GM18519 (cell line): ENCODE data around the gene MMP17.
"Not testable (repeated sequence)": the region's sequence is repeated elsewhere in the genome, so short reads cannot be mapped to it uniquely, and the experiment has no call there.

Experiments used
- ATAC-seq: cut with Tn5 transposase; IDR thresholded peaks from one replicate; pipeline ENCODE4 v1.9.1; 2021; ENCODE audit warnings: mild to moderate bottlenecking, moderate library complexity; ENCODE audit not compliant: unreplicated experiment, low FRiP score

The MMP17 gene

GRCh38 chr12:131862994-131863710 lies 35.0 kb downstream of the MMP17 start:
- no peak for ATAC-seq

- ATAC-seq: no peak
Measured at GRCh38 chr12:131863711-131864396, 35.7 kb downstream of the MMP17 start.

DNA sequence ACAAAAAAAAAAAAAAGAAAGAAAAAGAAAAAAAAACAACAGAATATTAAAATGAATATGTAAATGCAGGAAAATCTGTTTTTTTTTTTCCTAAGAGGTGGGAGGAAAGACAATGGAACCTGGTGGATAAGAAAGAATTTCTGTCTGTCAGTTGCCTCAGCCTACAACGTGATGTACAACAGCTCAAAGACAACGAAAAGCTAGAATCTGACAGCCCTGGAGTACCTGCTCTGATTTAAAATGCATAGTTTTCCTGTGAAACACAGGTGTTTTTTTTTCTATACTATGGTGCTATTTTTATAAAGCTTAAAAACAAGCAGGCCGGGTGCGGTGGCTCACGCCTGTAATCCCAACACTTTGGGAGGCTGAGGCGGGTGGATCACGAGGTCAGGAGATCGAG lies 36.3 kb downstream of the MMP17 start:
- no peak for ATAC-seq

DNA sequence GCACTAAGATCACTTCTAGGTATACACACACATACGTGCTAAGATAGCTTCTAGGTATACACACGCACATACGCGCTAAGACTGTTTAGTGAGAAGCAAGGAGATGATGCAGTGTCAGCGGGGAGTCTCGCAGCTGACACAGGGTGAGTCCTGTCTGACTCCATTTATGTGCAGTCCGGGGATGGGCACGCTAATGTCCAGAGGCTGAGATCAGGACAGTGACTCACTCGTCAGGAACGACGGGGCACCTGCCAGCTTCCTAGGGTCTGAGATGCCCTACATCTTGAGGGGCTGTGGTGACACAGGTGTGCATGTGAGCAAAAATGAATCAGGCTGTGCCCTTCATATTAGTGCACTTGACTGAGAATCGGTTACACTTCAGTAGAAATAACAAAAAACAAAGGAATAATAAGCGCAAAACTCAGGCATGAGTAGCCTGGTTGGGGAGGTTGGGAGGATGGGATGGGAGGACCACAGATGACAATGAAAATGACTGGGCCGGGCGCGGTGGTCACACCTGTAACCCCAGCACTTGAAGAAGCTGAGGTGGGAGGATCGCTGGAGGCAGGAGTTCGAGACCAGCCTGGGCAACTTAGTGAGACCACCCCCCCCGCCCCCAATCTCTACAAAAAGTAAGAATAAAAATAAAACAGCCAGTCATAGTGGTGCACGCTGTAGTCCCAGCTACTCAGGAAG lies 37.1 kb downstream of the MMP17 start:
- ATAC-seq: no peak

DNA sequence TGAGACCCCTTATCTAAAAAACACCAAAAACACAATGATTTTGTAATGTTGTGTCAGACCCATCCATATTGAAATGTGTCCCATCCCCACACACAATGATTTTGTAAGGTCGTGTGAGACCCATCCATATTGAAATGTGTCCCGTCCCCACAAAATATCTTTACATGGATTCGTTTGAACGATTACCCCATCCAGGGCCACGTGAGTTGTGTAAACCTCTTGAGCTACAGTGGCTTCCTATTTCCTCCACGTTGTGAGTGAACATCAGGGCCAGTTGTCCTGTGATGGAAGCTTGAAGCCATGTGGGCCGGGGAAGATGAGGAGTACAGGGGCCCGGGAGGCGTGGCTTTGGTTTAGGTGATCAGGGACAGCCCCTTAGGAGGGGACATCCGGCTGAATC lies 39.3 kb downstream of the MMP17 start:
- no peak for ATAC-seq

DNA sequence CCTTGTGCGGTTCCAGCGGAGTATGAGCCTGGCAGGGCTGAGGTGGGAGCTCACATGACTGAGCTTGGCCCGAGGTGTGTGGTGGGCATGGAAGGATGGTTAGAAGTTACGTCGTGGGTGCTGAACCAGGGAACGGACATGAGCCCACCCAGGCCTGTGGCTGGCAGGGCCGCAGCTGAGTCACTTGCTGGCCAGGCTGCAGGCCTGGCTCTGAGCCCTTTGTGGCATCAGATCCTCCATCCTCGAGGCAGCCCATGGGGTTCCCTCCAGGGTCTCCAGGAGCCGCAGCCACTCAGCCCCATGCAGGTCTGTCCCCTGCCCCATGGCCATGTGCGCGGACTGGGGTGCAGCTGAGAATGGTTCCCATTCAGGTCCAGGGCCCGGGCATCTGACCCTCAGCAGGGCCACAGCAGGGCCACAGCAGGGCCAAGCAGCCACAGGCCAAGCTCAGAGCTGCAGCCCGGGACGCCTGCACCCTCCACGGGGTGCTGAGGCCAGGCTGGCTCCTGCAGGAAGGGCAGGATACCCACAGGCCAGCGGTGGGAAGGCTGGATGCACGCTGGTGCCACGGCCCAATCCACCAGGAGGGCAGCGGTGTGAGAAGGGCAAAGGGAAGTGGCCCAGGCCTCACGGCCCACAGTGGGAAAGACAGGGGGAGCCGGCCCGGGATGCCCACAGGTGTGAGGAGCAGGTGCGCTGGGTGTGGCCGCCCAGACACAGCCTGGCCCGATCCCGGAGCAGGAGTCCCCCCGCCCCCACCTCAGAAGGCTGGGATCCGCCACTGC lies 39.9 kb downstream of the MMP17 start:
- ATAC-seq: no peak

DNA sequence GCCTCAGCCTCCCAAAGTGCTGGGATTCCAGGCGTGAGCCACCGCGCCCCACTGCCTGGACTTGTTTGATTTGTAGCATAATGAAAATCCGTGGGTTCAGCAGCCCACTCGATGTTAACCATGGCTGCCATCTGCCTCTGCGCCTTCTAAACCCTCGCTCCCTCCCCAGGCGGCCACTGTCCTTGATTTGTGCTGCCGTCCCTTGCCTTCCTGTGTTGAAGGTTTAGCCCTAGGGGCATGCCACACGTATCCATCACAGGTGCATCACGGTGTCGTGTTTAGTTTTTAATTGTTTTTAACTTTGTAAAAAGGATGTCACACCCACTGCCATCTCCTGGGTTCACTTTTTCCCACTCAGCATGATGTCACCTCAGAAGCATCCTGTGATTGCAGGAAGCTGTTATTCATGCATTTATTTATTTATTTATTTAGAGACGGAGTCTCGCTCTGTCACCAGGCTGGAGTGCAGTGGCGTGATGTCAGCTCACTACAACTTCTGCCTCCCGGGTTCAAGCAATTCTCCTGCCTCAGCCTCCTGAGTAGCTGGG lies 41.8 kb downstream of the MMP17 start:
- no peak for ATAC-seq

GRCh38 chr12:131871677-131872076 lies 43.5 kb downstream of the MMP17 start:
- no peak for ATAC-seq

DNA sequence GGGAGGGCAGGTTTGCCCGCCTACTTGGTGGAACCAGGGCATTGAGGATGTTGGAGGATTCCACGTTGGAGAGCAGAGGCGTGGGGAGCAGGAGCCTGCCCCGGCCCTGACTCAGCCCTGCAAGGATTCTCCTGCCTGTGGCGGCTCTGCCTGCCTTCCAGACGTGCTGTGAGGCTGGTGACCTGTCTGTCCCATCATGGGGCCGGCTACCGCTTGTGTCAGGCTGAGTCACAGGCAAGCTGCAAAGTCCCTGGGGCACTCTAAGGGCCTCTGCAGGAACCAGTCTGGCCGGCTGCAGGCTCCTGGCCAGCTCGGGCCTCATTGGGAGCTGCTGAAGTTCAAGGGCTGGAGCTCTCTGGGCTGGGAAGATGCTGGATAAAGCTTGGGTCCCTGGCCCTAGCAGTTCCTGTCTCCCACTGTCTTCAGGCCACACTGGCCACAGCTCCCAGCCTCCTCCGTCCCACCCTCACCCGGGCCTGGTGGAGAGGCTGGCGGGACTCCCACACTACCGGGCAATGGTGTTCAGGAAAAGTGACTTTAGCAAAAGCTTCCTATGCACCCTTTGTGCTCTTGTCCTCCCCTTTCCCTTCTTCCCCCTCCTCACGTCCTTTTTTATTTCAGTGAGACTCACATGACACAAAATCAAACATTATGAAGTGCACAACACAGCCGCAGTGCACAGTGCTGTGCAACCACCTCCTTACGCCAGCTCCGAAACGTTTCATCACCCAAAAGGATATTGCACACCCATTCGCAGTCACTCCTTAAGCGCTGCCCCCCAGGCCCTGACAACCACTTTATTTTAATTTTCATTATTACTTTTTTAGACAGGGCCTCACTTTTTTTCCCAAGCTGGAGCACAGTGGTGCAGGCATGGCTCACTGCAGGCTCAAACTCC lies 44.2 kb downstream of the MMP17 start:
- no peak for ATAC-seq

GRCh38 chr12:131873293-131873692 lies 45.1 kb downstream of the MMP17 start:
- ATAC-seq: no peak

- not testable (repeated sequence) for ATAC-seq
Measured at GRCh38 chr12:131874972-131875371, 46.8 kb downstream of the MMP17 start.

DNA sequence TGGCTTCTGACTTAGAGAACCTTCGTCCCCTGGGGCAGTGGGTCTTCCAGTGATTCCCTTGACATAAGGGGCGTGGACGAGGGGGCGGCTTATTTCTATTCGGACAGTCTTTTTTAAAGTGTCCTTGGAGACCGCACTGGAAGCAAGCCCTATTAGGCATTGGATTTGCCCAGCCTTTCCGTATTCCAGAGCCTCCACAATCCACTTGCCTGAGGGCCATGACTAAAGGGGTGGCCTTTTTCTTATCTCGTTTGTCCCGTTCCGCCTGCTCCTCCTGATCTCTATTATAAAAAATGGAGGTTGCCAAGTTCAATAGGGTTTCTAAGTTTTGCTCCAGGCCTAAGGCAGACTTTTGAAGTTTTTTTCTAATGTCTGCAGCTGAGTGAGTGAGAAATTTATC lies 49.0 kb downstream of the MMP17 start:
- not testable (repeated sequence) for ATAC-seq

DNA sequence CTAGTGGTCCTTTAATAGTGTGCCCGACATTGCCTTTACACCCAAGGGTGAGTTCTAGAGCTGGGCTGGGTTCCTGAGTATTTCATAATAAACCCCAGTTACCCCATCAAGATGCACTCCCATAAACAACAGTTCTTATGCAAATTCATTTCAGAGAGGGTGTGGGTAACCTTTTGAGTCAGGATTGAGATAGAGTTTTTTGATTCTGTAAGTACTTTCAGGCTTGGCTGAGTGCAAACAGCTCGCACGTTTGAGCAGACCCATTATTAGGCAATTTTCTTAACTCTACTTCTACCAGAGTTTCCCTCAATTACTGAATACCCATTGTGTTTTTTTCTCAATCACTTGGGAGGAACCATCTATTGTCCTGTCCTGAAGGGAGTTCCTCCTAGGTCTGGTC lies 50.2 kb downstream of the MMP17 start:
- ATAC-seq: not testable (repeated sequence)

DNA sequence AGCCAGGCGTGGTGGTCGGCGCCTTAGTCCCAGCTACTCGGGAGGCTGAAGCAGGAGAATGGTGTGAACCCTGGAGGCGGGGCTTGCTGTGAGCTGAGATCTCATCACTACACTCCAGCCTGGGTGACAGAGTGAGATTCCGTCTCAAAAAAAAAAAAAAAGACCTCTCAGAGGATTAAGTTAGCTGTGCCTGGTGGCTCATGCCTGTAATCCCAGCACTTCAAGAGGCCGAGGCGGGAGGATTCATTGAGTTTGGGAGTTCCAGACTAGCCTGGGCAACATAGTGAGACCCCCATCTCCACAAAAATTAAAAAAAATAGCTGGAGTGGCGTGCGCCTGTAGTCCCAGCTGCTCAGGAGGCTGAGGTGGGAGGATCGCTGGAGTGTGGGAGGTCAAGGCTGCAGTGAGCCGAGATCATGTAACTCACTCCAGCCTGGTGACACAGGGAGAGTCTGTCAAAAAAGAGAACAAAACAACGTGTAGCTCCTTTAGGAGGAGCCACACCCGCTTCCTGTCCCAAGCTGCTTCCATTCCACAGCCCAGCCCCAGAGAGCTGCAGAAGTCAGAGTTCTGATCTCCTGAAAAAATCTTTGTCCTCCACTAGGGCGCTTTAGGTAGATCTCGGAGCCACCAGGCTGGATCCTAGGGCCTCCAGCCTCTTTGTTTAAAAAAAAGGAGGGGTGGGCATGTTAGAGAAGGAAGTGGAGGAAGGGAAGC lies 54.8 kb downstream of the MMP17 start:
- no peak for ATAC-seq

DNA sequence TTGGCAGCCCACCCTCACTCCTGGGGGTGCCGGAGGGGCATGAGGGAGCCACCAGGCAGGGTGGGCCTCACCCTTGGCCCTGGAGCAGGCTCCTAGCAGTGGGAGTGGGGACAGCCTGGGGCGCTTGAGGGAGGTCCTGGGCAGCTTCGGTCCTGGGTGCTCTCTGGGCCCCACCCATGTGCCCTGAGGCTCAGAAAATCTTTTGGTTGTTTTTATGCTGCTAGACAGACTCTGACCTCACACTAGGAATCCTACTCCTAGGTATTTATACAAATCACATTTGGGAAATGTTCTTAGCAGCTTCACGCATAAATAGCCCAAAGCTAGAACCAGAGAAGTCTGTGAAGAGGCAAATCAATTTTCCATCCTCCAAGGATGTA lies 55.3 kb downstream of the MMP17 start:
- ATAC-seq: no peak

- not testable (repeated sequence) for ATAC-seq
Measured at GRCh38 chr12:131885076-131885475, 56.9 kb downstream of the MMP17 start.

- ATAC-seq: no peak
Measured at GRCh38 chr12:131885543-131886057, 57.4 kb downstream of the MMP17 start.

- not testable (repeated sequence) for ATAC-seq
Measured at GRCh38 chr12:131891722-131892121, 63.5 kb downstream of the MMP17 start.
